NCI-H69 (cell line): ENCODE data around the gene PAWR.
"Not testable (repeated sequence)": the region's sequence is repeated elsewhere in the genome, so short reads cannot be mapped to it uniquely, and the experiment has no call there.

Source experiments
- DNase-seq: peaks from one replicate; lab custom pipeline; 2025; lab: John Stamatoyannopoulos, UW

Gene PAWR

GRCh38 chr12:79548610-79548924, 142.2 kb downstream of the PAWR start:
- no peak for DNase-seq

DNA sequence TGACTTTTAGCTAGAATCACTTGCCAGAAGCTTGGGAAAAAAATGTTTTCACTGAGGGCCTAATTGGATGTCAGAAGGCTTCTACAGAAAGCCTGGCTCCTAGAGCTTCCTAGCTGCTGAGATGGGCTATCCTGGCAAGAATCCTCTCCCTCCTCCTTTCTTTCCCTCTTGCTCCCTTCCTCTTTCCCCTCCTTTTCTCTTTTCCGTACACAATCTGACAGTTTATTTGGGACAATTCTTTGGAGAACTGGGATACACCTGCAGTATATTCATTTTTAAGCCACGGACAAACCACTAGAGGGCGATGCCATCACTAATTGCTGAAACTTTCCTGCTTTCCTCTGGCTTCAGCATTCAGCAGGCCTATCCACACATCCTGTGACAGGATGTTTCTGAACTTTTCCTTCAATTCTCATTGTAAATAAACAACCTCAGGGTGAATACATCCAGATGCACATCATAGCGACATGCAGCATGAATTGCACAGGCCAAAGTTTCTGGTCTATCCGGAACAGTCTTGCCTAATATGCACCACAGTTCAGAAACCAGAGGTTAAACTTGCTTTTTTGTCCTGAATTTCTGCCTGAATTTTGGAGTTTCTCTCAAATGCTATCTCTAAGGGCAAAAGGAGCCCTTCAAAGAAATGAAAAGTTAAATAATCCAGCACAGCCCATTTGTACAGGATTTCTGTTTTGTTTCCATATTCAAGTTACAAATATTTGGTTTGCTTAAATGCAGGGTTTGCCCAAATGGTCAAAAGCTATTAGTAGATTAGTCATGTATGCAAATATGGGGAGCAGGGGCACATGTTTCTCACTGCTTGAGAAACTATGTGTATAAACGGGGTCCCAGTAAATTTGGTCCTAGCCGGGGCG, 142.8 kb downstream of the PAWR start:
- DNase-seq: peak; percentile 48

GRCh38 chr12:79547044-79547734, 143.6 kb downstream of the PAWR start:
- no peak for DNase-seq

- DNase-seq: no peak
Measured at GRCh38 chr12:79546466-79547043, 144.2 kb downstream of the PAWR start.

- not testable (repeated sequence) for DNase-seq
Measured at GRCh38 chr12:79544439-79544838, 146.3 kb downstream of the PAWR start.

- DNase-seq: no peak
Measured at GRCh38 chr12:79537675-79538074, 153.1 kb downstream of the PAWR start.

DNA sequence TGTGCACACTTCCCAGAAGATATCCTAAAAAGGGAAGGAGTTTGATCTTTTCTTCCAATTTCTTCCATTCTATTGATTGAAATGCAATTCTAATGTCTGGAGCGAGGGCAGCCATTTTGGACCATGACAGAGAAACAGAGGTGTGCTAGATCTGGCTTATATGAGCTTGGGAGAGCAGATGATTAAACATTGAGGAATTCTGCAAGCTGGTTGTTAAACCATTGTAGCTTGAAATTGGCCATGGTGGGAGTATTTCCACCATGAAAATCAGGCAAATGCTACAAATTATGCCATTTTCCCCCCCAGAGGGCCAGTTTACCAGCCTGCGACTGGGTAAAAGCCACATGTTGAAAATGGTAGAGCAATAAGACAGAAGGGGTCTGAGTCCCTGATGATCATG, 155.0 kb downstream of the PAWR start:
- DNase-seq: no peak
